GM12872 (cell line): ENCODE results near the gene PNPLA1.

ENCODE experiments used
- CTCF ChIP-seq: IDR thresholded peaks from 3 replicates; pipeline ENCODE4 v1.5.1; 2011; ENCODE audit warnings: low read depth, mild to moderate bottlenecking, low read length, moderate library complexity; ENCODE audit not compliant: insufficient read depth

PNPLA1 gene

GRCh38 chr6:36331381-36331780 lies 61.5 kb downstream of the PNPLA1 start:
- no peak for TF ChIP-seq CTCF

- no peak for TF ChIP-seq CTCF
These were observed 63.5 kb downstream of the PNPLA1 start for GRCh38 chr6:36333171-36333895.

DNA sequence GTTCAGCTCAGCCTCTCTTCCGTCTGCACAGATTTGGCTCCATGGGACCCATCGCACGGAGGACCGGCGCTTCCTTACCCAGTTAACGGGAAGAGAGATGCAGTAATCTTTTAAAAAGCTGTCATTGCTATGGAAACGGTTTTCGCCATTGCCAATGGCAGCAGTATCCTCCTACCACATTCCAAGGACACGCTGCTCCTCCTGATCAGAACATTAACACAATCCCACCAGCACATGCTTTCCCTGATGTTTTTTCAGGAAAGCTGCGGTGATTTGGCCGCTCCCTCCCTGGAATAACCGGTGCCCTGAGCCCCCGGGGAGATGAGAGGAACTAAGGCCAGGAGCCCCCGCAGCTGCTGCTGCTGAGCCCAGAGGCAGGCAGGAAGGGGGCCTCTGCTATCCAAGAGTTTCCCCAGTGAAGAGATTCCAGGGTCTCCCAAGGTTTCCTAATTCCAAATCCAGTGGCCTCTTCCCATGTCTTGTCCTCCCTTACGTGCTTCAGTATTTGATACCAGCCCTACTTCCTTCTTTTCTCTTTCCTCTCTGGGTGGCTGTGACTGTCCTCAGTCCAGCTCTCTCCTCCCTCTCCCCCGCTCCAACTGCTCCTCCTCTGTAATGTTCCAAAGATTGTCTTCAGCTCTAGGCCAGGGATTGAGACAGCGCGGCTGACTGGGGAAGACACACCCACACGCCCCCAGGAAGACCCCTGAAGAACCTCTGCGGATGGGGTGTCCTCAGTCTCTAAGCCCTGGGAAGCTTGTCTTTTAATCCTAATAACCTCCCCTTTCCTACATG lies 64.3 kb downstream of the PNPLA1 start:
- no peak for TF ChIP-seq CTCF

- no peak for TF ChIP-seq CTCF
These were observed 65.1 kb downstream of the PNPLA1 start for GRCh38 chr6:36334832-36335459.

GRCh38 chr6:36335465-36336207 lies 65.8 kb downstream of the PNPLA1 start:
- no peak for TF ChIP-seq CTCF

DNA sequence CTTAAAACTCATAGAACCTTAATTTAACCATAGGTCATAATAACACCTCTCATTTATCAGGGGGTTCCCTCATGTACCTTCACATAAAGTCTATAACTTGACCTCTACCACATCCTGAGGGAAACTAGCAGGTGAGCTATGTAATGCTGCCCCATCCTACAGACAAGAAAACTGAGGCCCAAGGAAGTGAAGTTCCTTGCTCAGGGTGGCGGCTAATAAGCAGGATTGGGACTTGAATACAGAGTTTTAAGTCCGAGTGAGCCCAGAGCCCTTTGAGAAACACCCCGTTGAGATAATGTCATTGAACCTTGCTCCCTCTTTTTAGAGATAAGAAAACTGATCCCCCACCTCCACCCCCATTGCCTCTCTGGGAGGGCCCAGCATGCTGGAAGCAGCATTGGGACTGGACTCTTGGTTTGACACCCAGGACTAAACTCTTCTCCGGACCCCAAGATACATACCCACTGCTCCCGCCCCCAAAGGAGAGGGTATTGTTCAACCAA lies 66.4 kb downstream of the PNPLA1 start:
- no peak for TF ChIP-seq CTCF
